ENCODE measurements around the gene SART3.
"Not testable (repeated sequence)": the region's sequence is repeated elsewhere in the genome, so short reads cannot be mapped to it uniquely, and the experiment has no call there.

The SART3 gene

DNA sequence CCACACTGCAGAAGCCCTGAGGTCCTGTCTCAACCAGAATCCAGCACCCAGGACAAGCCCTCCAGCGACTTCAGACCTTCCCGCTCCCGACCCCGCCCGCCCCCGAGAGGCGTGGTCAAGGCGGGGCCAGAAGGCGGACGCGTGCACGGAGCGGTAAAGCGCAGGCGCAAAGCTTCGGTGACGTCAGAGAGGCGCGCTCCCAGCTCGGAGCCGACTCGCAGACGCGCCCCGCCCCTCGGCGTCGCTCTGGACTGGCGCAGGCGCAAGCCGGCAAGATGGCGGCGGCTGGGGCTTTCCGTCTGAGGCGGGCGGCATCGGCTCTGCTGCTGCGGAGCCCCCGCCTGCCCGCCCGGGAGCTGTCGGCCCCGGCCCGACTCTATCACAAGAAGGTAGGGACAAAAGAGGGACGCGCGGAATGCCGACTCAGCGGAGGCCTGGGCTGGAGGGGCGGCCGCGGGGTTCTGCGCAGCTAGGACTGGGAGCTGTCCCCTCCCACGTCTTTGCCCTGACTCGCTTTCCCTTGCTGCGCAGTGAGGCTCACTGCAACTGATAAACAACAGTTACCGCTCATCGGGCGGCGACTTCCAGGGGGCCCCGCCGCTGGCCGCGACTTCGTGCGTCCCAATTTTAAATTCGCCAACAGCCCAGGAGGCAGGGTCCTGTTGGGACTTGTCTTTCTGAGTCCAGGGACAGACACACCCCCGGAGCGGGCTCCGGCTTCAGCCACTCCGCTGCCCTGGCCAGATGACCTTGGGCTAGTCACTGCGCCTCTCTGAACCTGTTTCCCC is 1.6 kb upstream of the SART3 start, which contains the start of gene ISCU:
TSS of gene ISCU (plus strand) at position 249 of the 788 bp plus-strand sequence. CDS start at position 276, 27 bp downstream.
- peak; percentile 94 for DNase-seq (ENCODE audit: low spot score)
- TF ChIP-seq, protein P1, sequence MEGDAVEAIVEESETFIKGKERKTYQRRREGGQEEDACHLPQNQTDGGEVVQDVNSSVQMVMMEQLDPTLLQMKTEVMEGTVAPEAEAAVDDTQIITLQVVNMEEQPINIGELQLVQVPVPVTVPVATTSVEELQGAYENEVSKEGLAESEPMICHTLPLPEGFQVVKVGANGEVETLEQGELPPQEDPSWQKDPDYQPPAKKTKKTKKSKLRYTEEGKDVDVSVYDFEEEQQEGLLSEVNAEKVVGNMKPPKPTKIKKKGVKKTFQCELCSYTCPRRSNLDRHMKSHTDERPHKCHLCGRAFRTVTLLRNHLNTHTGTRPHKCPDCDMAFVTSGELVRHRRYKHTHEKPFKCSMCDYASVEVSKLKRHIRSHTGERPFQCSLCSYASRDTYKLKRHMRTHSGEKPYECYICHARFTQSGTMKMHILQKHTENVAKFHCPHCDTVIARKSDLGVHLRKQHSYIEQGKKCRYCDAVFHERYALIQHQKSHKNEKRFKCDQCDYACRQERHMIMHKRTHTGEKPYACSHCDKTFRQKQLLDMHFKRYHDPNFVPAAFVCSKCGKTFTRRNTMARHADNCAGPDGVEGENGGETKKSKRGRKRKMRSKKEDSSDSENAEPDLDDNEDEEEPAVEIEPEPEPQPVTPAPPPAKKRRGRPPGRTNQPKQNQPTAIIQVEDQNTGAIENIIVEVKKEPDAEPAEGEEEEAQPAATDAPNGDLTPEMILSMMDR (IDR thresholded peaks at IDR 0.05; ENCODE audit: extremely low read depth, missing control alignments) = no peak

DNA sequence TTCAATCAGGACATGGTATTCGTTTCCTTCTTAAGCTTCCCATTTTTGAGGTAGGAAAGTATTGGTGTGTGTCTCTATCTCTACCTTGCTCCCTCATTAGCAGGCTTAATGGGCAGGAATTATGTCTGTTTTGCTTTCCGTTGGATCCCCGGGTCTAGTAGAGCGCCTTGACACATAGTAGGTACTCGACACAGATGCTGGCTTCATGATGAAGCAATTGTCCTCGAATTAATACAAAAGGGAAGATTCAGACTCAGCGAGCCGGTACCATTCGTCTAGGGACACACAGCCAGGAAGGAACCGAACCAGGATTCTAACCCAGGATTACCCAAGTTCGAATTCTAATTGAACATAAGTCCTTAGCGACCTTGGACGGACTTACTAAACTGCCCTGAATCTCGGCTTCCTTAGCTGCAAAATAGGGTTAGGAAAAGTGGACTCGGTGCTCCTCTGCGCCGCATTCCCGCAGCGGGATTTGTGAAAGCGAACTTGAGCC is 927 bp upstream of the SART3 start:
- TF ChIP-seq, protein P1 (IDR thresholded peaks at IDR 0.05; ENCODE audit: extremely low read depth, missing control alignments) = no peak
- no peak for DNase-seq (ENCODE audit: low spot score)

DNA sequence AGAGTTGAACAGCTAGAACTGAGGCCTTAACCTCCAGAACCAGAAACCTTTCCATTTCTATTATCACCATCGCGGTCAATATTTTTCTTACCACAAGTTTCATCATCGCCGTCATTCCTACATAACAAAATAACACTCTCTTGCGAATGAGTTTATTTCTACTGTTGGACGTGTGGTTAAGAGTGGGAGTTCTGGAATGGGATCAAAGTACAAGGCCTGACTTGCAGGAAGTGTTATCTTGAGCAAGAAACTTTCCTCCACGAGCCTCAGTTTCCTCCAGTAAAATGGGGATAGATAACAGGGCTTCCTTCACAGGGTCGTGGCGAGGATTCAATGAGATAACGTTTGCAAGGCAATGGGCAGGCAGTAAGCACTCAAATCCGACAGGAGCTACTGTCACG is 652 bp downstream of the SART3 start:
- TF ChIP-seq, protein P1 (IDR thresholded peaks at IDR 0.05; ENCODE audit: extremely low read depth, missing control alignments) = no peak
- no peak for DNase-seq (ENCODE audit: low spot score)

DNA sequence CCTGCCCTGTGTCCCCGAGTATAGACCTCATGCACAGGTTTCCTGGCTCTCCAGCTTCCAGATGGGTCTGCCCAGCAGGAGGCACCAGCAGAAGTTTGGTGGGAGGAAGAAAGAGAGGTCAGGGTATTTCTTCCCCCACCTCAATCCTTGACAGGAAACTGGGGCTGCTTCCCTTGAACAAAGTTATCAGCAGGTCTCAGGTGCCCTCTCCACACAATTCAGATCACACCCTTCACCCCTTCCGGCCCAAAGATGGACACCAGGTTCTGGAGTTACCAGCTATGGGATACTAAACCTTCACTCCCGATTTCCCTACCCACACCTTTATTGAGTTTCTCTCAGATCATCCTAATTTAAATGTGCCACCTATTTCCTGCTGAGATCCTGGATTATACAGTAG is 1.2 kb downstream of the SART3 start:
- TF ChIP-seq, protein P1 (IDR thresholded peaks at IDR 0.05; ENCODE audit: extremely low read depth, missing control alignments) = no peak
- no peak for DNase-seq (ENCODE audit: low spot score)

DNA sequence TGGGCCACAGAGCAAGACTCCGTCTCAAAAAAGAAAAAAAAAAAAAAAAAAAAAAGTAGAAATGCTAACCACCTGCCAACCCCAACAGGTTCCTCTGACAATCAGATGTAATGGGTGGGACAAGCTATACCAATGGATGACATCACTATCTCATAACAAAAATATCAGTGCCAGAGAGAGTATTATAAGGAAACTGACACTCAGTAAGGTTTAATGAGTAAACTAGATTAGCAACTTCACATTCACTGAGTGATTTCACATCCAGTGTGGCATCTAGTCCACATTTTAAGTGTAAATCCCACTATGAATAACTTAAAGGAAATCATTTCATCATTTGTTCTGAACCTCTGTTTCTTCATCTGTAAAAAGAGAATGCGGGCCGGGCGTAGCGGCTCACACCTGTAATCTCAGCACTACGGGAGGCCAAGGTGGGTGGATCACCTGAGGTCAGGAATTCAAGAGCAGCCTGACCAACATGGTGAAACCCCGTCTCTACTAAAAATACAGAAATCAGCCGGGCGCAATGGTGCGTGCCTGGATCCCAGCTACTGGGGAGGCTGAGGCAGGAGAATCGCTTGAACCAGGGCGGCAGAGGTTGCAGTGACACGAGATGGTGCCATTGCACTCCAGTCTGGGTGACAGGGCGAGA is 1.8 kb downstream of the SART3 start:
- TF ChIP-seq, protein P1 (IDR thresholded peaks at IDR 0.05; ENCODE audit: extremely low read depth, missing control alignments) = no peak
- no peak for DNase-seq (ENCODE audit: low spot score)

DNA sequence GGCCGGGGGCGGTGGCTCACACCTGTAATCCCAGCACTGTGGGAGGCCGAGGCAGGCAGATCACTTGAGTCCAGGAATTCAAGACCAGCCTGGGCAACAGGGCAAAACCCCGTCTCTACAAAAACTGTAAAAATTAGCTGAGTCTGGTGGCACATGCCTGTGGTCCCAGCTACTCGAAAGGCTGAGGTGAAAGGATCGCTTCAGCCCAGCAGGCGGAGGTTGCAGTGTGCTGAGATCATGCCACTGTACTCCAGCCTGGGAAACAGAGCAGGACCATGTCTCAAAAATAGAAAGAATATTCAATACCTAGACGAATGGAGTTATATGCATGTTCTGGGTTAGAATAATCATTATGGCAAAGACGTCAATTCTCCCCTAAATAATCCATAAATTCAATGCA is 5.6 kb downstream of the SART3 start:
- not testable (repeated sequence) for DNase-seq (ENCODE audit: low spot score)

DNA sequence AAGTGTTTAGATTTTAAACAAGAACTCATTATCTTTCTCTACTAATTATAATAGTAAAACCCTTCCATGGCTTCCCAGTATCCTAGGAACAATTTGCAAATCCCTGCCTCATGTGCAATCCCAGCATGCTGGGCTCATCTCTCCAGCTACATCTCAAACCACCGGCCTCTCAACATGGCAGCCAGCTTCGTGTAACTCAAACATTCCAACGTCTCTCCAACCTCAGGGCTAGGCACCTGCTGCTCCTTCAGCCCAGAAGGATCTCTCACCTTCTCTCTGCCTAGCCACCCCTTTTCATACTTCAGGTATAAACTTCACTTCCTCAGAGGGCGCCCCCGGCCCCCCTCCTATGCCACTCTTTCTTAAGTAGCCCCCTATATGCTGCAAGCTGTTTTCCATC is 7.2 kb downstream of the SART3 start:
- TF ChIP-seq, protein P1 (IDR thresholded peaks at IDR 0.05; ENCODE audit: extremely low read depth, missing control alignments) = no peak
- no peak for DNase-seq (ENCODE audit: low spot score)

Measured in GM20000 (cell line).